Embryonic facial prominence (tissue), 1 donor: ENCODE measurements around the gene ABHD17B.
"Not testable (repeated sequence)": the region's sequence is repeated elsewhere in the genome, so short reads cannot be mapped to it uniquely, and the experiment has no call there.

Experiments used
- DNase-seq: peaks from one replicate; pipeline ENCODE4 v3.0.0-alpha.2; 2016; ENCODE audit errors: extremely low spot score

ABHD17B gene

GRCh38 chr9:71911061-71911907, at the start of gene ABHD17B, which contains the start of gene C9orf85:
TSS of gene ABHD17B (minus strand) at chr9:71911193. CDS start at chr9:71875080, 36,113 bp downstream.
TSS of gene C9orf85 (plus strand) at chr9:71911639. CDS start at chr9:71911735, 96 bp downstream.
- DNase-seq, result peak; percentile 96

GRCh38 chr9:71955300-71955915, 44.4 kb upstream of the ABHD17B start:
- DNase-seq, result no peak

GRCh38 chr9:71954652-71955051, 43.7 kb upstream of the ABHD17B start:
- DNase-seq, result not testable (repeated sequence)

GRCh38 chr9:71944754-71945375, 33.9 kb upstream of the ABHD17B start:
- DNase-seq, result no peak

- no peak for DNase-seq
Observed at GRCh38 chr9:71941998-71942567, 31.1 kb upstream of the ABHD17B start.

GRCh38 chr9:71941060-71941568, 30.1 kb upstream of the ABHD17B start:
- DNase-seq, result no peak

GRCh38 chr9:71937898-71938297, 26.9 kb upstream of the ABHD17B start:
- no peak for DNase-seq

GRCh38 chr9:71937070-71937625, 26.2 kb upstream of the ABHD17B start:
- DNase-seq, result no peak

GRCh38 chr9:71936066-71936465, 25.1 kb upstream of the ABHD17B start:
- no peak for DNase-seq

- DNase-seq, result no peak
Observed at GRCh38 chr9:71931166-71931565, 20.2 kb upstream of the ABHD17B start.

GRCh38 chr9:71929791-71930440, 18.9 kb upstream of the ABHD17B start:
- DNase-seq, result no peak

GRCh38 chr9:71929223-71929622, 18.2 kb upstream of the ABHD17B start:
- no peak for DNase-seq

GRCh38 chr9:71928806-71929205, 17.8 kb upstream of the ABHD17B start:
- DNase-seq, result no peak

- no peak for DNase-seq
Observed at GRCh38 chr9:71928376-71928775, 17.4 kb upstream of the ABHD17B start.

GRCh38 chr9:71925834-71926233, 14.8 kb upstream of the ABHD17B start:
- no peak for DNase-seq

- no peak for DNase-seq
Observed at GRCh38 chr9:71924576-71924975, 13.6 kb upstream of the ABHD17B start.

- no peak for DNase-seq
Observed at GRCh38 chr9:71921190-71921814, 10.3 kb upstream of the ABHD17B start.

- no peak for DNase-seq
Observed at GRCh38 chr9:71920456-71921189, 9.6 kb upstream of the ABHD17B start.

- no peak for DNase-seq
Observed at GRCh38 chr9:71918419-71918818, 7.4 kb upstream of the ABHD17B start.
